ENCODE data around the gene DISC1.

The DISC1 gene

GRCh38 chr1:232074265-232074664 lies 447.7 kb downstream of the DISC1 start:
- DNase-seq, result no peak

- no peak for DNase-seq
Observed at GRCh38 chr1:232077809-232078208, 451.2 kb downstream of the DISC1 start.

GRCh38 chr1:232084584-232085223 lies 458.1 kb downstream of the DISC1 start:
- DNase-seq, result no peak

- no peak for DNase-seq
Observed at GRCh38 chr1:232090816-232091215, 464.2 kb downstream of the DISC1 start.
